ENCODE results near the gene ACSF3.

ACSF3 gene

GRCh38 chr16:89093602-89094251, at the start of gene ACSF3:
TSS of gene ACSF3 (plus strand) at chr16:89093852. CDS start at chr16:89100682, 6,830 bp downstream.
- DNase-seq (ENCODE audit: low read depth): no peak

- DNase-seq (ENCODE audit: low read depth): no peak
These were observed 49.1 kb upstream of the ACSF3 start for GRCh38 chr16:89044418-89045180.

- DNase-seq (ENCODE audit: low read depth): no peak
These were observed 48.4 kb upstream of the ACSF3 start for GRCh38 chr16:89045181-89045815.

GRCh38 chr16:89045881-89046280, 47.8 kb upstream of the ACSF3 start:
- no peak for DNase-seq (ENCODE audit: low read depth)

GRCh38 chr16:89046491-89046890, 47.2 kb upstream of the ACSF3 start:
- no peak for DNase-seq (ENCODE audit: low read depth)

GRCh38 chr16:89047331-89048089, 46.1 kb upstream of the ACSF3 start:
- no peak for DNase-seq (ENCODE audit: low read depth)

- no peak for DNase-seq (ENCODE audit: low read depth)
These were observed 45.4 kb upstream of the ACSF3 start for GRCh38 chr16:89048090-89048725.

- DNase-seq (ENCODE audit: low read depth): no peak
These were observed 44.7 kb upstream of the ACSF3 start for GRCh38 chr16:89048871-89049422.

GRCh38 chr16:89049484-89050118, 44.1 kb upstream of the ACSF3 start:
- no peak for DNase-seq (ENCODE audit: low read depth)

GRCh38 chr16:89050119-89050867, 43.4 kb upstream of the ACSF3 start:
- DNase-seq (ENCODE audit: low read depth): no peak

- no peak for DNase-seq (ENCODE audit: low read depth)
These were observed 42.8 kb upstream of the ACSF3 start for GRCh38 chr16:89050868-89051311.

- DNase-seq (ENCODE audit: low read depth): no peak
These were observed 42.0 kb upstream of the ACSF3 start for GRCh38 chr16:89051521-89052166.

GRCh38 chr16:89052191-89052889, 41.3 kb upstream of the ACSF3 start:
- no peak for DNase-seq (ENCODE audit: low read depth)

- DNase-seq (ENCODE audit: low read depth): no peak
These were observed 40.5 kb upstream of the ACSF3 start for GRCh38 chr16:89052890-89053724.

GRCh38 chr16:89053725-89054029, 40.0 kb upstream of the ACSF3 start:
- no peak for DNase-seq (ENCODE audit: low read depth)

- no peak for DNase-seq (ENCODE audit: low read depth)
These were observed 39.4 kb upstream of the ACSF3 start for GRCh38 chr16:89054261-89054661.

GRCh38 chr16:89054714-89055113, 38.9 kb upstream of the ACSF3 start:
- no peak for DNase-seq (ENCODE audit: low read depth)

GRCh38 chr16:89055313-89055712, 38.3 kb upstream of the ACSF3 start:
- DNase-seq (ENCODE audit: low read depth): no peak

Measured in non-pigmented ciliary epithelial cell (primary cell).